ENCODE data around the gene IPO11. TPM values are rescaled to one million over a fixed set of nuclear protein-coding genes. Genes with fewer than 3 reads are reported as not detected.
A peak's percentile ranks its signal among the peaks of the same experiment; 100 is the strongest.

Gene IPO11
- total RNA-seq (ENCODE audit: insufficient read depth, low replicate concordance): 18.3 TPM

GRCh38 chr5:62412549-62413329, at the start of gene IPO11:
TSS of gene IPO11 (plus strand) at chr5:62412763. CDS start at chr5:62437280, 24,517 bp downstream.
- DNase-seq (ENCODE audit: low spot score): peak; percentile 100

DNA sequence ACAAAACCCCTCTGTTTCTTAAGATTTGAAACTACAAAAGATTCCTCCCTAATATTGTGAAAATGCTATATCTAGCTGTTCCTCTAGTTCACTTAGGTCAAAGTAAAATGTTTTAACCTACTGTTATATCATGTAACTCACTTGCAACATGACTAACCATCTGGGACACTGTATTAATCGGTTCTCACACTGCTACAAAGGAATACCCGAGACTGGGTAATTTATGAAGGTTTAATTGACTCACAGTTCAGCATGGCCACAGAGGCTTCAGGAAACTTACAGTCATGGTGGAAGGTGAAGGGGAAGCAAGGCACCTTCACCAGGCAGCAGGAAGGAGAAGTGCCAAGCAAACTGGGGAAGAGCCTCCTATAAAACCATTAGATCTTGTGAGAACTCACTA, 43.5 kb upstream of the IPO11 start:
- DNase-seq (ENCODE audit: low spot score): no peak

DNA sequence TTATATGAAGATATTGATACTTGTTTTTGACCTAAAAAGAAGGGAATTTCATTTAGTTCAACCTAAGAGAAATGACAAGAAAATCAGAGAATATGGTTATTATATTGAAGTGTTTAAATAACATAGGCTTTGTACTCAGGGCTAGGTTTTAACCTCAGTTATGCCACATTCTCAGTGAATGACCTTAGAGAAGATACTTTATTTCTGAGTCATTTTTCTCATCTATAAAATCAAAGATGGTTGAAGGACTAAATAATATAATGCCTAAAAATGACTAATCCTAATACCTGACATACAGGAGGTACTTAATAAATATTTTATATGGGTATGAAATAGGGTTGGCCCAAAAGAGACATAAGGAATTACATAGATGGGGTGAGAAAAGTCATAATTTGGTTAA, 41.2 kb upstream of the IPO11 start:
- DNase-seq (ENCODE audit: low spot score): no peak

DNA sequence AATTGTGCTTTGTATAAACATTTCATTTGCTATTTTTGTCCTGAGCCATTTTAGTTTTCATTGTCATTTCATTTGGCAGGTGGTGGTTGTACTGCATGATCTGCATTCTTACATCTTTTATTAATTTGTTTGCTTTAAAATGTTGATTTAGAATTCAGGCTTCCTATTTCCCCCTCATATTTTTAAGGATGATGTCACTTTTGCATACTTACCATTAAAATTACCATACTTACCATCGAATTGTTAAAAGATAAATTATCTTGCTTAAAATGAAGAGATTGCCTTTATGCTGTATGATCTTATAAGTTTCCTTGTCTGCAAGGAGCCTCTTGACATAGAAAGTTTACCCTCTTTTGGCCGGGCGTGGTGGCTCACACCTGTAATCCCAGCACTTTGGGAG, 40.0 kb upstream of the IPO11 start:
- DNase-seq (ENCODE audit: low spot score): no peak

DNA sequence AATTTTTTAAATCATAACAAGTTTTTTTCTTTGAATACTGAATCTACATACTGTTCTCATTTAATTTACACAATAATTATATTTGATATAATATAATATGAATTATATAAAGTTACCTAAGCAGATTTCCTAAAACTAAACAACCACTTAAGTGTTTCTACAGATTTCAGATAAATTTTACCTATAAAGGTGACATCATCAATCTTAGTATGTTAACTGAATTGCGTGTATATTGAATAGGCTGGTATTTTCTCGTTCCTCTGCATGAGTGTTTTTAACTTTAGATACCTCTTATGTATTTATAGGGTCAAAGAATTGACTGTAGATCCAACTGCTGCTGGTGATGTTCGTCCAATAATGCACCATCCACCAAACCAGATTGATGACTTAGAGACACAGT, 39.2 kb upstream of the IPO11 start:
- no peak for DNase-seq (ENCODE audit: low spot score)

GRCh38 chr5:62374090-62374489, 38.5 kb upstream of the IPO11 start:
- DNase-seq (ENCODE audit: low spot score): no peak

DNA sequence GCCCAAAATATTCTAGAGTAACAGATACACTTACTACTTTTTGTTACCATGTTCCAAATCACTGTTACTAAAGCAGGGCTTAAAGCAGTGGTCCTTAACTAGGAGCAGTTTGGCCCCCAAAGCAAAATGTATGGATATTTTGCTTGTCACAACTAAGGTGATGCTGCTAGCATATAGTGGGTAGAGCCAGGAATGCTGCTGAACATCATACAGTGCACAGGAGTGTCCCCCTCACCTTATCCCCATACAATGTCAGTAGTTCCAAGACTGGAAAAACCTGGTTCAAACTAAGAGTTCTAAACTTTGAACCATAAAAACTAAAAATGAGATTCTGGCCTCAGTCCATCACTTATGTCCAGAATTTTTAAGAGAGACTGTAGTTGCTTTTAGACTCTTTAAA, 36.9 kb upstream of the IPO11 start:
- DNase-seq (ENCODE audit: low spot score): no peak

GRCh38 chr5:62376064-62376463, 36.5 kb upstream of the IPO11 start:
- no peak for DNase-seq (ENCODE audit: low spot score)

GRCh38 chr5:62385131-62385530, 27.4 kb upstream of the IPO11 start:
- peak; percentile 24 for DNase-seq (ENCODE audit: low spot score)

DNA sequence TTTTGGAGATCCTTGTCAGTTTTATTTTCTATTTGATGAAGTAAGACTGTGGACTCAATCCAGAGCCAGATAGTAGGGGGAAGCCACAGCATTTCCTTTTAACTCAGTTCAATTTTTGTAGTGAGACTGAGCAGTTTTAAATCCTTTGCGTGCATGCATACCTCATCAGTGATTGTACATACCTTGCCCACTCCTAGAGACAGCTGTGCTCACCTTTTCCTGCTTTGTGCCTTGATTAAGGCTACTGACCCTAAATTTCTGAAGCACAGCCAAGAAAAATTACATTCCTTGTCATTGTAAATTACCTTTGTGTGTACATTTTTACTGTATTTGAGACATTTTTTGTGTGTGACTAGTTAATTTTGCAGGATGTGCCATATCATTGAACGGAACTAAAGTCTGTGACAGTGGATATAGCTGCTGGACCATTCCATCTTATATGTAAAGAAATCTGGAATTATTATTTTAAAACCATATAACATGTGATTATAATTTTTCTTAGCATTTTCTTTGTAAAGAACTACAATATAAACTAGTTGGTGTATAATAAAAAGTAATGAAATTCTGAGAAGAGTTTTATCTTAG, 26.7 kb upstream of the IPO11 start:
- peak; percentile 5 for DNase-seq (ENCODE audit: low spot score)

DNA sequence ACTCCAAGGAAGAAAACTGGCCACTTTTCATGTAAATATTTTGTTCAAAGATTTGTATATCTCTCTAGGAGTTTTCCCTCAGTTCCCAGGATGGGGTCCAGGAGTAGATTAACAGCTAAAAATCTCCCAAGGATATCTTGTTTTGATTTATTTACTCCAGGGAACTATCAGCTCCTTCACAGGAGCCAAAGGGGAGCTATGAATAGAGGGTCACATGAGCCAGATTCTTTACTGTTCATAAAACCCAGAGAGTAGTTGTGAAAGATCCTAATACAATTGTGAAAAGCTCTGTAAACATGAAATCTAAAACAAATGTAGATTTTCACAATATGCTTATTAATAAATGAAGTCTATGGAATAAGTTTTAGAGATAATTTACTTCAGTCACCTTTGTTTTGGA, 25.7 kb upstream of the IPO11 start:
- no peak for DNase-seq (ENCODE audit: low spot score)

DNA sequence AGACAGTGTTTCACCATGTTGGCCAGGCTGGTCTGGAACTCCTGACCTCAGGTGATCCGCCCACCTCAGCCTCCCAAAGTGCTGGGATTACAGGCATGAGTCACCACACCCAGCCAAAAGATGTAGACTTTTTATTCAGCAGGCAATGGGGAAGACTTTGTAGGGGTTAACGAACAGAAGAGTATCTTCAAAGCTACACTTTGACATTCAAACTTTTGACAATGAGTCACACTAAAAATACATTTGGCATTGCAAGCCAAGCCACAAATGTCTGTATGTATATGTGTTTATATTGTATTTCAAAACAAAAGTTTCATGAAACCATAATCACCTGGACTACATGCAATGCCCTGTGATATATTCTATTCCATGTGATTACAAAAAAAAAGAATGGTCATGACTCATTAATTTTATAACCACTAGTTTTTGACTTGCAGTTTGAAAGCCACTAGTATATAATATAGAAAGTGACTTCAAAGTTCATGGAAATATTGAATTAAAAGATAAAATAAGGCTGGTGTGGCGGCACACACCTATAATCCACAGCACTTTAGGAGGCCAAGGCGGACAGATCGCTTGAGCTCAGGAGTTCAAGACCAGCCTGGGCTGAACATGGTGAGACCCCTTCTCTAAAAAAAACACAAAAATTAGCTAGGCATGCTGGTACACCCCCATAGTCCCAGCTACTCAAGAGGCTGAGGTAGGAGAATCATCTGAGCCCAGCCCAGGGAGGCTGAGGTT, 17.2 kb upstream of the IPO11 start:
- DNase-seq (ENCODE audit: low spot score): no peak

DNA sequence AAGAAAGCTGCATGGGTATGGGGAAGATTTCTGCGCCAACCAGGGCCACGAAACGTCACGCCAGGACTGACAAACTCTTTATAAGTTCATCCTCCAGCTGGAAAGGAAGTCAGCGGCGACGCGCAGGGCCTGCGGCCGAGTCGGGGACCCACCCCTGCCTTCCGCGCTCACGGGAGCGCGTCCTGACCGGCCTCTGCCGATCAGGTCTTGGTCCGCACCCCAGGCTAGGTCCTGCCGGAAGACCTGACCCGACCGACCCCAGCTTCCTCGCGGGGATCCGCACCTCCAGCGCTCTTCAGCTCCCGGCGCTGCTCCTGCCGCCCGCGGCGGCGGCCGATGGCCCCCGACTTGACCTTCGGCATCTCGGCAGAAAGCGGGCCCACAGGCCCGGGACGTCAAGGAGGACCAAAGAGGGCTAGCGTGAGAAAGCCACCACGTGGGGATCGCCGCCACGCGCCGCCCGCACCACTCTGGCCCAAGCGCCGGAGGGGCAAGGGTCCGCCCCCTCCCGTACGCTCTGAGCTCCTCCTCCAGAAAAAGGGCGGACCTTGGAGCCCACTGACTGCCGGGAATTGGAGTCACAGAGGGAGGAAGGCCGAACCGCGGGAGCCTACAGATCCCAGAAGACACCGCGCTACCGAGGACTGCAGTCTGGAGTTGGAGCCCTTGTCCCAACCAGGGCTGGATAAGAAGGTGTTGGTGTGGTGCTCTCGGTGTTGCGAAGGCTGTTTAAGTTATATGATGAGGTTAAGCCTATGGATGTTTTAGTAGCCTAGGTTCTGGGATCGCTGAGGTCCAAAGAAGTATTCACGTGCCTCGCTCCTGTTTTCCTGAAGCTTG, 8.9 kb upstream of the IPO11 start, which contains the start of gene DIMT1:
TSS of gene DIMT1 (minus strand) at position 495 of the 840 bp plus-strand sequence. CDS start at position 362, 133 bp downstream.
- peak; percentile 99 for DNase-seq (ENCODE audit: low spot score)

GRCh38 chr5:62413711-62414110, 1.1 kb downstream of the IPO11 start:
- DNase-seq (ENCODE audit: low spot score): no peak

DNA sequence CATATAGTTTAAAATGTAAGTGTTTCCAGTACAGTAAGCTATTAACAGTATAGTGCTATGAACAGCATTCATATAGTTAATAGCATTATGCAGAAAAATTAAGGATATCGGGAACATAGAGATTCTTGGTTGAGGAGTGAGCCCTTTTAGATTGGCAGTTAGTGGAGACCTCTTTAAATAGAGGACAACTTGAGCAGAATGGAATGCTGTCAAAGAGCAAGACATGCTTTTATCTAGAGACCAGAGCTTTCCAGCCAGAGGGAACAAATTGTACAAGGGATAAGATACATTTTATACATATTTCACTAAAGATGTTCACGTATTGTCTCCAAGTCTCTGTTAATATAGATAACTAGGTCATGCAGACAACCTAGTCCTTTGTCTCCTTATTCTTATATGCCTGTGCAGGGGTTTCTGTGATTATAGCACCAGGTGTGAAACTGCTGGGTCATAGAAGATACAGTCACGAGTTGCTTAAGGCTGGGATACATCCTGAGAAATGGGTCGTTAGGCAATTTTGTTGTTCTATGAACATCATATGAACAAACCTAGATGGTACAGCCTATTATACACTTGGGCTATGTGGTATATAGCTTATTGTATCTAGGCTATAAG, 6.0 kb downstream of the IPO11 start:
- no peak for DNase-seq (ENCODE audit: low spot score)

DNA sequence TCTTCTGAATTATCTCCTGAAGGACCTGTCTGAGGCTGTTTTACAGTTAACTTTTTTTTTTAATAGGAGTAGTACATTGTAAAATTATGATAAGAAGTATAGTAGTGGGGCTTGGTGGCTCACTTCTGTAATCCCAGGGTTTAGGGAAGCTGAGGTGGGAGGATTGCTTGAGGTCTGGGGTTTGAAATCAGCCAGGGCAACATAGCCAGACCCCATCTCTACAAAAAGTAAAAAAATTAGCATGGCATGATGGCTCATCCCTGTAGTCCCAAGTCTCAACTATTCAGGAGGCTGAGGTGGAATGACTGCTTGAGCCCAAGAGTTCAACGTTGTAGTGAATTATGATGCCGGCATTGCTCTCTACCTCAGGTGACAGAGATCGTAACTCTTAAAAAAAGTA, 7.0 kb downstream of the IPO11 start:
- no peak for DNase-seq (ENCODE audit: low spot score)

- no peak for DNase-seq (ENCODE audit: low spot score)
These were observed 8.9 kb downstream of the IPO11 start for GRCh38 chr5:62421414-62421813.

DNA sequence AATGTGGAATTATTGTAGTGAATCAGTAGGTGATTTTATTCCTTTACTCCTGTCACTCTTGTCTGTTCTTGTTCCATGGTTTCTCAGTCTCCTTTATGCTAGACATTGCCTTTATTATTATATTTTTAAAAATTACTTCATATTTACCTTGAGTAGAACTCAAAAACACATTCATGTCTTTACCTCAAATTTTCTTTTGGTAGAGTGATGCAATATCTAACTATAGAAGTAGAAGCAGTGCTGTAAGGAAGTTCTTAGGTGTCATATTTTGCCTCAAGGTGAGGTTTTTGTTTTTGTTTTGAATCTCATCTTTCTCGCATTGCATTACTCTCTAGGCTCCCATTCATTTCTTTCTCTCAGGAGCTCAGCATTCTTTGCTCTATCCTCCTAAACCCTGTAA, 12.2 kb downstream of the IPO11 start:
- no peak for DNase-seq (ENCODE audit: low spot score)

- no peak for DNase-seq (ENCODE audit: low spot score)
These were observed 19.4 kb downstream of the IPO11 start for GRCh38 chr5:62431735-62432620.

DNA sequence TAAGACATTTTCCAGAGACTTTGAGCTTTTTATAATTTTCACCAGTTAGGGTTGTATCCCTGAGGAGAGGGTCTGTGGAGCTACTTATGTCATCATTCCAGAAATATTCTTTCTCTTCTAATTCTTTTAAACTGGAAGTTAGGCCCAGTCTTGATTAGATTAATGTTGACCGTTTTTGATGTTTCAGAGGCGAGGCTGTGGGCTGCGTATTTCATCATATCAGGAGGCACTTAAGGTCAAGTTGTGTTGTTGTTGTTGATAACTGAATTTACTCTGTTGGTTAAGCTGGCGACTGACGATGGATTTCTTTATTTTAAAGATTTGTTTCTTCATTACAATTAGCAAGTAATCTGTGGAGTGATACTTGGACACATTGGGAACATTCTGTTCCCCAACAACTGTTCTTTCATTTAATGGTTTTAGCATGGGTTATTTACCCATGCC, 20.1 kb downstream of the IPO11 start:
- no peak for DNase-seq (ENCODE audit: low spot score)
